Coronary artery (tissue), 2 donors: Measurements from ENCODE around the gene DIP2B.

Source experiments
- DNase-seq: peaks from one replicate; pipeline ENCODE4 v3.0.0-alpha.2; 2017; ENCODE audit warnings: low spot score
- H3K27ac ChIP-seq, 2 donors: fragments of 200-600 bp; sonication (generic); one replicate each; pipeline ENCODE4 v1.5.1; 2016 to 2019
- H3K4me3 ChIP-seq: fragments of 200-600 bp; sonication (generic); 2 replicates; pipeline ENCODE4 v1.5.1; 2016; ENCODE audit warnings: mild to moderate bottlenecking, moderate library complexity
- CTCF ChIP-seq: fragments of 200-600 bp; sonication (generic); IDR thresholded peaks from one replicate; pipeline ENCODE4 v1.5.1; 2019; ENCODE audit warnings: antibody characterized with exemption

The DIP2B gene

GRCh38 chr12:50727466-50727865, 222.7 kb downstream of the DIP2B start:
- Histone ChIP-seq H3K27ac (no peak overlapping the region), H3K4me3 (no peak overlapping the region)
- no peak for DNase-seq
- TF ChIP-seq CTCF, result no peak

GRCh38 chr12:50728417-50728816, 223.6 kb downstream of the DIP2B start:
- TF ChIP-seq CTCF, result no peak
- Histone ChIP-seq H3K27ac (no peak overlapping the region), H3K4me3 (no peak overlapping the region)
- DNase-seq, result no peak

- Histone ChIP-seq H3K4me3 (no peak overlapping the region), H3K27ac (no peak overlapping the region)
- DNase-seq, result no peak
- no peak for TF ChIP-seq CTCF
Measured at GRCh38 chr12:50728841-50729240, 224.1 kb downstream of the DIP2B start.

- no peak for DNase-seq
- Histone ChIP-seq H3K4me3 (no peak overlapping the region), H3K27ac (no peak overlapping the region)
- TF ChIP-seq CTCF, result no peak
Measured at GRCh38 chr12:50732591-50732990, 227.8 kb downstream of the DIP2B start.

- H3K27ac ChIP-seq, result no peak overlapping the region
- TF ChIP-seq CTCF, result no peak
- DNase-seq, result no peak
- no peak overlapping the region for H3K4me3 ChIP-seq
Measured at GRCh38 chr12:50733706-50734105, 228.9 kb downstream of the DIP2B start.

- H3K27ac ChIP-seq, result no peak overlapping the region
- TF ChIP-seq CTCF, result no peak
- H3K4me3 ChIP-seq, result no peak overlapping the region
- DNase-seq, result no peak
Measured at GRCh38 chr12:50734409-50735263, 229.9 kb downstream of the DIP2B start.

- no peak overlapping the region for H3K4me3 ChIP-seq
- no peak for DNase-seq
- no peak overlapping the region for H3K27ac ChIP-seq
- no peak for TF ChIP-seq CTCF
Measured at GRCh38 chr12:50739611-50740010, 234.8 kb downstream of the DIP2B start.
